SK-N-SH treated with all-trans-retinoic acid at 6 μM for 48 hours (cell line): Measurements from ENCODE around the gene SGK1.

Experiments
- ATAC-seq: fragments of 200-7000 bp; cut with Tn5 transposase; 3 replicates; pipeline ENCODE4 v1.9.1; 2020; ENCODE audit warnings: mild to moderate bottlenecking, moderate library complexity
- CREB5 ChIP-seq: fragments of 250-450 bp; sonication (Bioruptor Pico); IDR thresholded peaks from 2 replicates; pipeline ENCODE4 v1.5.1; 2020; ENCODE audit warnings: low read depth, mild to moderate bottlenecking, moderate library complexity
- CSDC2 ChIP-seq: fragments of 250-450 bp; sonication (Bioruptor Pico); IDR thresholded peaks from 2 replicates; pipeline ENCODE4 v1.5.0; 2020; ENCODE audit warnings: mild to moderate bottlenecking, moderate library complexity
- ESRRG ChIP-seq: fragments of 250-450 bp; sonication (Bioruptor Pico); IDR thresholded peaks from 2 replicates; pipeline ENCODE4 v1.6.1; 2021; ENCODE audit warnings: mild to moderate bottlenecking
- GLIS3 ChIP-seq: fragments of 250-450 bp; sonication (Bioruptor Pico); IDR thresholded peaks from 2 replicates; pipeline ENCODE4 v1.5.0; 2020; ENCODE audit warnings: mild to moderate bottlenecking, moderate library complexity
- ISL1 ChIP-seq: fragments of 250-450 bp; sonication (Bioruptor Pico); IDR thresholded peaks from 2 replicates; pipeline ENCODE4 v2.1.2; 2022; ENCODE audit warnings: mild to moderate bottlenecking, moderate library complexity
- OSR1 ChIP-seq: fragments of 250-450 bp; sonication (Bioruptor Pico); IDR thresholded peaks from 2 replicates; pipeline ENCODE4 v1.8.0; 2022; ENCODE audit warnings: moderate library complexity, mild to moderate bottlenecking, inconsistent platforms
- PATZ1 ChIP-seq: fragments of 250-450 bp; sonication (Bioruptor Pico); IDR thresholded peaks from 2 replicates; pipeline ENCODE4 v1.8.0; 2020; ENCODE audit warnings: mild to moderate bottlenecking, moderate library complexity, borderline replicate concordance
- PPARA ChIP-seq: fragments of 250-450 bp; sonication (Bioruptor Pico); IDR thresholded peaks from 2 replicates; pipeline ENCODE4 v1.5.0; 2020; ENCODE audit warnings: mild to moderate bottlenecking, borderline replicate concordance
- RARB ChIP-seq: fragments of 250-450 bp; sonication (Bioruptor Pico); IDR thresholded peaks from 2 replicates; pipeline ENCODE4 v1.8.0; 2021; ENCODE audit warnings: mild to moderate bottlenecking, moderate library complexity
- SNAI2 ChIP-seq: fragments of 250-450 bp; sonication (Bioruptor Pico); IDR thresholded peaks from 2 replicates; pipeline ENCODE4 v1.5.0; 2020; ENCODE audit warnings: mild to moderate bottlenecking, moderate library complexity
- TCF4 ChIP-seq: fragments of 250-450 bp; sonication (Bioruptor Pico); IDR thresholded peaks from 2 replicates; pipeline ENCODE4 v1.8.0; 2021; ENCODE audit warnings: mild to moderate bottlenecking, moderate library complexity, borderline replicate concordance
- TOX ChIP-seq: fragments of 250-450 bp; sonication (Bioruptor Pico); IDR thresholded peaks from 2 replicates; pipeline ENCODE4 v1.8.0; 2021; ENCODE audit warnings: mild to moderate bottlenecking, moderate library complexity, borderline replicate concordance
- ZC3H10 ChIP-seq: fragments of 250-450 bp; sonication (Bioruptor Pico); IDR thresholded peaks from 2 replicates; pipeline ENCODE4 v1.5.1; 2021; ENCODE audit warnings: mild to moderate bottlenecking, moderate library complexity
- ZFP3 ChIP-seq: fragments of 250-450 bp; sonication (Bioruptor Pico); IDR thresholded peaks from 2 replicates; pipeline ENCODE4 v1.5.0; 2020; ENCODE audit warnings: mild to moderate bottlenecking, moderate library complexity
- ZNF70 ChIP-seq: fragments of 450-650 bp; formaldehyde crosslinking; IDR thresholded peaks from 2 replicates; pipeline ENCODE4 v1.5.0; 2020; ENCODE audit warnings: mild to moderate bottlenecking, moderate library complexity
- ZNF8 ChIP-seq: fragments of 450-650 bp; formaldehyde crosslinking; IDR thresholded peaks from 2 replicates; pipeline ENCODE4 v1.5.0; 2020; ENCODE audit warnings: mild to moderate bottlenecking, moderate library complexity
- TF ChIP-seq, protein P1 (sequence below): fragments of 250-450 bp; sonication (Bioruptor Pico); IDR thresholded peaks from 2 replicates; pipeline ENCODE4 v1.8.0; 2021; ENCODE audit warnings: low read depth, mild to moderate bottlenecking, moderate library complexity, borderline replicate concordance
- TF ChIP-seq, protein P2 (sequence below): fragments of 250-450 bp; sonication (Bioruptor Pico); IDR thresholded peaks from 2 replicates; pipeline ENCODE4 v1.5.1; 2021; ENCODE audit warnings: mild to moderate bottlenecking, moderate library complexity
- TF ChIP-seq, protein P3 (sequence below): fragments of 250-450 bp; sonication (Bioruptor Pico); IDR thresholded peaks from 2 replicates; pipeline ENCODE4 v1.5.0; 2020; ENCODE audit warnings: mild to moderate bottlenecking, moderate library complexity

The SGK1 gene

GRCh38 chr6:134204031-134204430 lies 113.9 kb downstream of the SGK1 start:
- TF ChIP-seq ESRRG (CRISPR knock-in tag) (no peak), OSR1 (CRISPR knock-in tag) (no peak), GLIS3 (CRISPR knock-in tag) (no peak), CREB5 (CRISPR knock-in tag) (no peak), ISL1 (no peak), PATZ1 (CRISPR knock-in tag) (no peak), ZC3H10 (CRISPR knock-in tag) (no peak), ZNF70 (CRISPR knock-in tag) (no peak), TCF4 (CRISPR knock-in tag) (no peak), SNAI2 (CRISPR knock-in tag) (no peak)
- TF ChIP-seq, protein P1, sequence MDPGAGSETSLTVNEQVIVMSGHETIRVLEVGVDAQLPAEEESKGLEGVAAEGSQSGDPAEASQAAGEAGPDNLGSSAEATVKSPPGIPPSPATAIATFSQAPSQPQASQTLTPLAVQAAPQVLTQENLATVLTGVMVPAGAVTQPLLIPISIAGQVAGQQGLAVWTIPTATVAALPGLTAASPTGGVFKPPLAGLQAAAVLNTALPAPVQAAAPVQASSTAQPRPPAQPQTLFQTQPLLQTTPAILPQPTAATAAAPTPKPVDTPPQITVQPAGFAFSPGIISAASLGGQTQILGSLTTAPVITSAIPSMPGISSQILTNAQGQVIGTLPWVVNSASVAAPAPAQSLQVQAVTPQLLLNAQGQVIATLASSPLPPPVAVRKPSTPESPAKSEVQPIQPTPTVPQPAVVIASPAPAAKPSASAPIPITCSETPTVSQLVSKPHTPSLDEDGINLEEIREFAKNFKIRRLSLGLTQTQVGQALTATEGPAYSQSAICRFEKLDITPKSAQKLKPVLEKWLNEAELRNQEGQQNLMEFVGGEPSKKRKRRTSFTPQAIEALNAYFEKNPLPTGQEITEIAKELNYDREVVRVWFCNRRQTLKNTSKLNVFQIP (CRISPR knock-in tag) = no peak
- TF ChIP-seq, protein P2, sequence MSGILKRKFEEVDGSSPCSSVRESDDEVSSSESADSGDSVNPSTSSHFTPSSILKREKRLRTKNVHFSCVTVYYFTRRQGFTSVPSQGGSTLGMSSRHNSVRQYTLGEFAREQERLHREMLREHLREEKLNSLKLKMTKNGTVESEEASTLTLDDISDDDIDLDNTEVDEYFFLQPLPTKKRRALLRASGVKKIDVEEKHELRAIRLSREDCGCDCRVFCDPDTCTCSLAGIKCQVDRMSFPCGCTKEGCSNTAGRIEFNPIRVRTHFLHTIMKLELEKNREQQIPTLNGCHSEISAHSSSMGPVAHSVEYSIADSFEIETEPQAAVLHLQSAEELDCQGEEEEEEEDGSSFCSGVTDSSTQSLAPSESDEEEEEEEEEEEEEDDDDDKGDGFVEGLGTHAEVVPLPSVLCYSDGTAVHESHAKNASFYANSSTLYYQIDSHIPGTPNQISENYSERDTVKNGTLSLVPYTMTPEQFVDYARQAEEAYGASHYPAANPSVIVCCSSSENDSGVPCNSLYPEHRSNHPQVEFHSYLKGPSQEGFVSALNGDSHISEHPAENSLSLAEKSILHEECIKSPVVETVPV (CRISPR knock-in tag) = no peak
- TF ChIP-seq, protein P3, sequence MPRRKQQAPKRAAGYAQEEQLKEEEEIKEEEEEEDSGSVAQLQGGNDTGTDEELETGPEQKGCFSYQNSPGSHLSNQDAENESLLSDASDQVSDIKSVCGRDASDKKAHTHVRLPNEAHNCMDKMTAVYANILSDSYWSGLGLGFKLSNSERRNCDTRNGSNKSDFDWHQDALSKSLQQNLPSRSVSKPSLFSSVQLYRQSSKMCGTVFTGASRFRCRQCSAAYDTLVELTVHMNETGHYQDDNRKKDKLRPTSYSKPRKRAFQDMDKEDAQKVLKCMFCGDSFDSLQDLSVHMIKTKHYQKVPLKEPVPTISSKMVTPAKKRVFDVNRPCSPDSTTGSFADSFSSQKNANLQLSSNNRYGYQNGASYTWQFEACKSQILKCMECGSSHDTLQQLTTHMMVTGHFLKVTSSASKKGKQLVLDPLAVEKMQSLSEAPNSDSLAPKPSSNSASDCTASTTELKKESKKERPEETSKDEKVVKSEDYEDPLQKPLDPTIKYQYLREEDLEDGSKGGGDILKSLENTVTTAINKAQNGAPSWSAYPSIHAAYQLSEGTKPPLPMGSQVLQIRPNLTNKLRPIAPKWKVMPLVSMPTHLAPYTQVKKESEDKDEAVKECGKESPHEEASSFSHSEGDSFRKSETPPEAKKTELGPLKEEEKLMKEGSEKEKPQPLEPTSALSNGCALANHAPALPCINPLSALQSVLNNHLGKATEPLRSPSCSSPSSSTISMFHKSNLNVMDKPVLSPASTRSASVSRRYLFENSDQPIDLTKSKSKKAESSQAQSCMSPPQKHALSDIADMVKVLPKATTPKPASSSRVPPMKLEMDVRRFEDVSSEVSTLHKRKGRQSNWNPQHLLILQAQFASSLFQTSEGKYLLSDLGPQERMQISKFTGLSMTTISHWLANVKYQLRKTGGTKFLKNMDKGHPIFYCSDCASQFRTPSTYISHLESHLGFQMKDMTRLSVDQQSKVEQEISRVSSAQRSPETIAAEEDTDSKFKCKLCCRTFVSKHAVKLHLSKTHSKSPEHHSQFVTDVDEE (CRISPR knock-in tag) = no peak
- ATAC-seq = no peak

DNA sequence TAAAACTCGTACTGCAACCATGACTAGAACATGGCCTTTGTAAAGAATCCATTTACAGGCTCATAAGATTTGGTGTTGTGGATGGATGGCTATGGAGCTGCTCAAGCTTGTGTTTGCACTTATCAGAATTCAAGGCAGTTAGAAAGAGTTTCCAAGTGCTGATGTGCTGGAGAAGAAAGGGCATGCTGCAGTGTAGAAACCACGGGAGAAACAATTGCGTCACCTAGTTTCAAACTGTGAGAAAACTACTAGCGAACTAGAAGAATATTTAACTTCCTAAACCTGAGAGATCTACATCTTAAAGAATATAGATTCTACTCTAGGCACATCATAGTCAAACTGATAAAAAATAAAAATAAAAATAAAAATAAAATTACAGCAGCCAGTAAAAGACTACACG lies 116.2 kb downstream of the SGK1 start:
- no peak for TF ChIP-seq ZC3H10 (CRISPR knock-in tag)
- no peak for TF ChIP-seq ZFP3 (CRISPR knock-in tag)
- TF ChIP-seq CSDC2 (CRISPR knock-in tag) = no peak
- no peak for TF ChIP-seq PPARA (CRISPR knock-in tag)
- TF ChIP-seq CREB5 (CRISPR knock-in tag) = no peak
- TF ChIP-seq ESRRG (CRISPR knock-in tag) = no peak
- TF ChIP-seq OSR1 (CRISPR knock-in tag) = no peak
- TF ChIP-seq ZNF8 = no peak
- TF ChIP-seq, protein P3 (CRISPR knock-in tag) = no peak
- TF ChIP-seq, protein P1 (CRISPR knock-in tag) = no peak
- no peak for TF ChIP-seq TOX
- no peak for TF ChIP-seq GLIS3 (CRISPR knock-in tag)
- no peak for TF ChIP-seq RARB (CRISPR knock-in tag)
- ATAC-seq = no peak
